CD4-positive, alpha-beta T cell treated with Interleukin-10 for 1 hour (primary cell): Measurements from ENCODE around the gene MAPK9.
A peak's percentile ranks its signal among the peaks of the same experiment; 100 is the strongest.

Experiments
- DNase-seq: peaks from one replicate; pipeline ENCODE4 v3.0.0-alpha.2; 2020

MAPK9 gene

DNA sequence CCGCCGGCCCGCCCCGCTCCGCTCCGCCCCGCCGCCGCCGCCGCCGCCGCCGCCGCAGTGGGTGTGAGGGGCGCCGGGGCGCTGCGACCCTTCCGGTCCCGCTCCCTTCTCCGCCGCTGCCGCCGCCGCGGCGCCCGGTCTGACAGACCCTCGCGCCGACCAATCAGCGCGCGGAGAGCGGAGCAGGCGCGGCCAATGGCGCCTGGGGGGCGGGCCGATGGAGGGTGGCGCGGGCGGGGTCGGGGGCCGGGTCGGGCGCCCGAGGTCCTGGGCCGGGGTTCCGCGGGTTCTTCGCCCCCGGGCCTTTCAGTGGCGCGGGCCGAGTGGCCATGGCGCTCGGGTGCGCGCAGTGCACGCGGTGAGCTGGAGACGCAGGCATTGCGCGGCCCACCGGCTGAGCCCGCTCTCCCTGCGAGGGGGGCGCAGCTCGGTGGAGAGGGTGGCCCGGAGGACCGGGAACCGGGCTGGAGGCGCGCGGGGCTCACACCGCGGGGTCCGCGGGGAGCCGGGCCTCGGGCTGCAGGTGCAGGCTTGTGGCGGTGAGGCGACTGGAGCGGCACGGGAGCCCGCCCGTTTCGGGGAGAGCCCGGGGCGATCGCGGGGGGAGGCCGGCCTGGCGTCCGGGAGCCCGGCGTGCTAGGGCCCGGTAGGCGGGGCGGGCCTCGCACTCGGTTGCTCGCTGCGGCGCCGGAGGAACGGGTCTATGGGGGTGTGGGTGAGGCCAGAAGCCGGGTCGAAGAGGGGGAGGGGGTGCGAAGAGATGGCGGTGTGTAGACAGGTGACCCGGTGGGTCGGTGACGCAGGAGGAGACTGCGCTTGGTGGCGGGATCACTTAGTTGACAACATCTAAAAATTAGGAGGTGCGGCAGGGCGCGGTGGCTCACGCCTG lies at the start of gene MAPK9:
Gene MAPK9 (minus strand): TSS at position 141 of the 889 bp plus-strand sequence. CDS start 11,522 bp downstream, outside the sequence.
- DNase-seq = peak; percentile 88

DNA sequence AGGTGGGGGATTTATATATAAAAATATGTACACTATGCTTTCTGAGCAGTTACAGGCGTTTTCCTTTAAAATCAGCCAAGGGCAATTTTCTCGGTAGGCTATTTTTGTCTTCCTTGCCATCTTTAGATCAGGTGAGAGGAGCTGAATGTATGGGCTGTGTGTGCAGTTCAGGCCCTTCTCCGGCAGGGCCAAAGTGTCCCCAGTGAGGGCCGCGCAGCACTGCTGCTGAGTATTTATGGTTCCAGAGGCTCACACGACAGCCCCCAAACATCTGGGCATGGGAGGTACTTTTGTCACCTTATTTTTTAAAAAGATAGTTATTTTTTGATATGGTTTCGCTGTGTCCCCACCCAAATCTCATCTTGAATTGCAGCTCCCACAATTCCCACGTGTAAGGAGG lies 49.7 kb upstream of the MAPK9 start:
- no peak for DNase-seq

DNA sequence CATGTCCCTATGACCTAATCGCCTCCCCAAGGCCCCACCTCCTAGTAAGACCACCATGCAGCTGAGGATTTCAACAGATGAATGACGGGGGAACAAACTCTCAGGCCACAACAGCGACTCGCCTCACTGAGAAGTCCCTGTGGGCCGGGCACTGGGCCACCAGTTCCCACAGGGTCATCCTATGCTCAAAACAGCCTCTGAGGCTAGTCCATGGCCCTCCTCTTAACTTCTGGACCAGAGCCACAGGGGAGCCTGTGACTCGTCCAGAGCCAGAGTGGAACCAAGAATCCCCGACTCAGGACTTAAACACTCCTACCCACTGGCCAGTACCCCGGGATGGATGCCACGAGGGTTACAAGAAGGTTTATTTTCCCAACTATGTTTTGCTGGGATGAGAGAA lies 49.0 kb upstream of the MAPK9 start:
- no peak for DNase-seq

DNA sequence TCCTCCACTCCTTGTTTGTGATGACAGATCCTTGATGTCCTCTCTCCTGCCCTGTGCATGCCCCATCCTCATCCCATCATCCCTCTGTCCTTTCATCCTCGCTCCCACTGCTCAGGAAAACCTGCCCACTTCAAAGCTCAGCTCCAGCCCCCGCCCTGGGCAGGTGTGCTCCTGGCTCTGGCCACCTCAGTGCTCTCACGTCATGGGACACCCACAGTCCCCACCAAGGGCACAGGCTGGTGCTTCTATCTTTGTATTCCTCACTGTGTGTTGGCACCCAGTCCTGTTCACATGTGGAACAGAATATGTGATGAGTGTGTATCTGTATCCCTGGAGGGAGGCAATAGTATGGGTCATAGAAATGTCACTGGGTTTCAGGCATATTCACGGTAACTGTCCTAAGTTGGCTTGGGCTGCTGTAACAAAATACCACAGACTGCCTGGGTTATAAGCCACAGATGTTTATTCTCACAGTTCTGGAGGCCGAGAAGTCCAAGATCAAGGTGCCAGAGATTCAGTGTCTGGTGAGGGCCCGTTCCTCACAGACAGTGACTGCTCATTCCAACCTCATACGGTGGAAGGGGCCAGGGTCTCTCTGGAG lies 47.8 kb upstream of the MAPK9 start:
- DNase-seq = no peak

DNA sequence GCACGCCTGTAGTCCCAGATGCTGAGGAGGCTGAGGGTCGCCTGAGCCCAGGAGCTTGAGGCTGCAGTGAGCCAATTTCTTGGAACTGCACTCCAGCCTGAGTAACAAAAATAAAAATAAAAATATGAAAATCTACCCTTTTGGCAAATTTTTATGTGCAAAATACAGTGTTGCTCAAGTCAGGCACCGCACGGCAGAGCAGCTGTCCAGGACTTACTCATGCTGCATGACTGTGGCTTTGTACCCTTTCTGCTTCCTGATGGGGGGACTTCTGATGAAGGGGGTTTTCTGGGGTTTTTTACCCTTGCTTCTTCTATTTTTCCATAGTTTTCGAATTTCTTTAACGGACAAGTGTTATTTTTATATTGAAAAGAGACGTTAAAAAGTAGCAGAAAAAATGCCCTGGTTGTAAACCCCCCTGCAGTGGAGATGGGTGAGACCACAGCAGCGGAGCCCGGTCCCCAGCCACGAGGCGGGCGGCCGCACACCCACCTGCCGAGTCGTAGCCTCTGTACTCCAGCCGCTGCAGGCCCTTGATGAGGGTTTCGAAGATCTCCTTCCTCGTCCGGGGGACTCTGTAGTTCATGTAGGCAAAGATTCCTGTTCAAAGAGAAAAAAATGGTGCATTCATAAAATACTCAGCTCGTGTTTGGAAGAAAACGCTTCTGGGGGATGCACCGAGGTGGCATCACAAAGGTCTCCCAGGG lies 46.3 kb upstream of the MAPK9 start:
- no peak for DNase-seq

DNA sequence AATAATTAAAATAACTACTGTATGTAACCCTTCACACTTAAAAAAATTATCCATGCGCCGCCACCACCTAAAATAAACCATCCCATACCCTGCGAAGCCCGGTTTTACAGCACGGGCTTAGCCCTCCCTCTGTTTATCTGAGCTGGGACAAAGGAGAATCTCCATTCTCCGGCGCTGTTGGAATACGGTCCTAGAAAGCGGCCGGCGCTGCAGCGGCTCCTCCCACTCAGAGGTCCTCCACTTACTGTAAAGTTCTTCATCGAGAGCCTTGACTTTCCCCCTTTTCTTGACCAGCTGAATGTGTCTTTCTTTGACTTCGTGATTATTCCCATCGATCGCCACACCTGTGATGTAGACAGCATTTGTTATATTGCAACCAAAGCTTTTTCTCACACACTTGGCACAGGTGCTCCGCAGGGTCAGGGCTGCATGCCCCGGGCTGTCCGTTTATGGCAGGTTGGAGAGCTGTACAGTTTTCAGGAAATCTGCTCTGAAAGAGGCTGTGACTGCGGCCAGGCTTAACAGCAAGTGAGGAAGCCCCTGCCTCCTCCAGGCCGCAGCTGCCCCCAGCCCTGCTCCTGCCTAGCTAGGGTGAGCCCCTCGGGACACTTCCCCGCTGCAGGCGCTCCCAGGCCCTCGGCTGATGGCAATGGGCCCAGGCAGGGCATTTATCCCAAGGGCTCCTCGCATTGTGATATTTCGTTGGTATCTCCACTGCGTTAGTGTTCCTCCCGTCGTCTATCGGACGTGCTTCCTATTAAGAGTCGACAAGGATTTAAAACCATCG lies 44.5 kb upstream of the MAPK9 start:
- DNase-seq = no peak

DNA sequence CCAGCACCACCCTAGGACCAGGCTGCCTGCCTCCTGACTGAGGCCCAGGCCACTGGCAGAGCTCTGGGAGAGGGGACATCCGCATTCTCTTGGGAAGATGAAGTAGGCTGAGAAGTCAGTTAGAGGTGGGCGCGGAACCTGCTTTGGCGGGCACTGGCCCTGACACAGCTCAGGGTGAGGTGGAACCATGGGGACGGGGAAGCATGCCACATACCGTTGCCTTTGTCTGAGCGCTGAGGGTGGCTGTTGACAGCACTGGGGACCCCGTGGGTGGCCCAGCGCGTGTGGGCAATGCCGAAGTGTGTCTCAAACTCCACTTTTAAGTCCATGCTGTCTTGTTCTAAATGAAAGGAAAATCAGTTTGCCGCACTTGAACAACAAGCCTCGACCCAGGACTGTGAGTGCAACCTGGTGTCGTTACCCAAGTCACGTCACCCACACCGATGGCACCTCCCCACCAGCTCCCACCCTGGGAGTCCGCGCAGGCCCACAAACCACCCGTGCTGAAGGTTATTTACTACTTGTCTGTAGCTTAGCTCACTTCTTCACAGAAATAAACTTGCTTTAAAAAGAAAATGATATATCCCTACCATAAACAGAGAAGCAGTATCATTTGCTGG lies 43.8 kb upstream of the MAPK9 start:
- DNase-seq = no peak

DNA sequence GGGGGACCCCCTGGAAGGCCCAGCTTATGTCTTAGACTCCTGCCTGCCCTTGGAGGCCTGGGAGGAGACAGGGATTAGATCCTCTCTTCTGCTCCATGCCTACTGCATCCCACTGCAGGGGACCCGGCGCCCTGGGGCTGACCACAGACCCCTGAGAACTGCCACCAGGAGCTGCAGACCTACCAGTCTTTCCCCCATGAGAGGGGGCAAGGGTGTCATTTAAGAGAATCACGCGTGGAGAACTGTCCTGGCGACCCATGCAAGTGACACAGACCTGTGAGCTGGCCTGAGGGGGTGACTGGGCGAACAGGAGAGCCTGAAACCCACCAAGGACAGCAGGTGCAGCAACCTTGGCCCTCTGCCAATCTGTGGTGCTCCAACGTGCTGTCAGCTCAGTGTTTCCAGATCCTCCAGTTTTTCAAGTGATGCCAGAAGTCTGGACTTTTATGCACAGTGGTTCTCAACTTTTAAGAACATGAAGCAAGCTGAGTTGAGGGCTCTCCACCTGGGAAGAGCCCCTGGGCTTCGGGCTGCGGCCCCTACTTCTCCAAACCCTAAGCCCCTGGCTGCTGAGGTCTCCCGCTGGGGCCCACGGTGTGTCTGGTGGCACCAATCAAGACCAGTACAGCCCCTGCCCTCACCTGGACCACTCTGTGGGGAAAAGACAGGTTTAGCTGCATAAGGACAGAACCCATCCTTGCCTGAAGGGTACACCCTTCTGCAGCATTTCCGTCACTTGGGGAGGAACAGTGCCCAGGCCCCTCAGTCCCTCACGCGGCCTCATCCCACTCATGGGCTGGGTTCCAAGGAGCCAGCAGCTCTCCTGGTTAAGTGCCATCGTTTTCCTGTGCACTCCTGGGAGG lies 43.1 kb upstream of the MAPK9 start:
- DNase-seq = no peak

DNA sequence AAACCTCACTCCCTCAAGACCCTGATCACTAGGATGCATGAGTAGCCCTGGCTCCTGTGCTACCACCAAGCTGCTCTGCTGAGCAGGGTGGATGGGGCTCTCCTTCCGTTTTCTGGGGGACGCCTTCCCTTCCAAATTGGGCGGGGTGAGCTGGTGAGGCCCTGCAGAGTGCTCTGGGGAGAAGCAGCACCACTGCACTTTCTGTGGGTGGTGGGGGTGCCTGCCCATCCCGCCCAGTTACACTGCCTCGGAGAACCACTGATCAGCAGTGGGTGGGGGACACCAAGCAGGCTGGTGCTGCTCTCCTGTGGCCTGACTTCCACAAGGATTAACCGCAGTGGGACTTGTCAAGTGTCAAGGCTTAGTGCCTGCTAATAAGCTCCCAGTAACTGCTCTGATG lies 42.3 kb upstream of the MAPK9 start:
- no peak for DNase-seq

DNA sequence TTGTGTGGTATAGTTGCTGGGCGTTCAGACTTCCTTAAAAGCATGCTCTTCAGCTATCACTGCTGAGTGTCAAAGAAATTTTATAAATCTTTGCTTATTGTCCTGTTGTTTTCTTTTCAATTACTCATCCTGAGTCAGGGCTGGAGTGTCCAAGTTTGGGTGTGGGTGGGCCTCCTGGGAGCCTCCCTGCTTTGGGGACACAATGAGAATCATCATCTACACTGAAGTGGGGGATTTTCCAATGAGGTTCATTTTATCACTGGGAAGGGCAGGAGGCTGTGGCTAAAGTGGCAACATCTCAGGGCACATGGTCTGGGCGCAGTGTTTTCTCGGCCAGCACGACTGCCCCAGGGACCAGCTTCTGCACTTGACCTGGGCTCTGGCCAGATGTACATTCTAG lies 41.8 kb upstream of the MAPK9 start:
- DNase-seq = no peak

DNA sequence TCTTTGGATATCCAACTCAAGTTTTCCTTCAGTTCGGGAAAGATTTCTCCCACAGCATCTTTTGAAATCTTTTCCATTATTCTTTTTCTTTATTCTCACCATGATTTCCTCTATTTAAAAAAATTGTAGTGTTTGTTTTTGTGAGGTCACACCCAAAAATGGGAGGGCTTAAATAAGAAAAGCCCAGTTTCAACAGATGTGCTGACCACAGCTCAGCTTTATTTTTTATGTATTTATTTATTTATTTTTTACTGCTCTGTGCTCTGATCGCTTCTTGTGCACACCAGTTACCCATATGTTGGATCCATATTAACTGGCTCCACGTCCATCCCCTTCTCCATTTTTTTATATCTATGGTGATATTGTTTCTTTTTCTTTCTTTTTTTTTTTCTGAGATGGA lies 41.0 kb upstream of the MAPK9 start:
- no peak for DNase-seq

DNA sequence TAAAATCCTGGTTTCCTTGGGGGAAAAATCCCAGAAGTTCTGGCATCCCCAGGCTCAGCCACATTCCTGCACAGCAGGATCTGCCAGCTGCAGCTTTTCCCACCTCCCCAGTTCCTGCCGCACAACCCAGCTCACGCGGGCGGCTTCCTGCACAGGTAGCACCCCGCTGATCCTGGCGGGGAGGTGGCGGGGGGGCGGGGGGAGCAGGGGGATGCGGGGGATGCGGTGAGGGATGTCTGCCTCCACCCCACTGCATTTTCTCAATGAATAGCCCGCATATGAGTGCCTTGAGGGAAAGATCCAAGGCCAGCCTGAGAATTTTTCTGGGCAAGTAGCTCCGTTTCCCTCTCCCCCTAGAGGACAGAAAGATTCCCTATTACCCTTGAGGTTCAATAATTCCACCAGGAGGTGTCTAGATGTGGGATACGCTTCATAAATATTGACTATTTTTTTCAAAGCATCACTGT lies 40.2 kb upstream of the MAPK9 start:
- no peak for DNase-seq

DNA sequence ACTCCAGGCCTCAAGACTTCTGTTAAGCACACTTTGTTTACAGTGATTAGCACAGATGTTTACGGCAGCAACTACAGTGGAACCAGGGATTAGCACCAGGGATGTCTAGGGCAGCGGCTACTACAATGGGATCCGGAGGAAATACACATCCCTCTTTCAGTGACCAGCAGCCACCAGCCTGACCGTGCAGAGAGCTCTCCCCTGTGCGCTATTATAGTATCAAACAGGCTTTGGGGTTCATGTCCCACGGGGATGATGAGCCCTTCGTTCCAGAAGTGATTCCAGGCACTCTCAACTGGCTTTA lies 39.7 kb upstream of the MAPK9 start:
- no peak for DNase-seq

DNA sequence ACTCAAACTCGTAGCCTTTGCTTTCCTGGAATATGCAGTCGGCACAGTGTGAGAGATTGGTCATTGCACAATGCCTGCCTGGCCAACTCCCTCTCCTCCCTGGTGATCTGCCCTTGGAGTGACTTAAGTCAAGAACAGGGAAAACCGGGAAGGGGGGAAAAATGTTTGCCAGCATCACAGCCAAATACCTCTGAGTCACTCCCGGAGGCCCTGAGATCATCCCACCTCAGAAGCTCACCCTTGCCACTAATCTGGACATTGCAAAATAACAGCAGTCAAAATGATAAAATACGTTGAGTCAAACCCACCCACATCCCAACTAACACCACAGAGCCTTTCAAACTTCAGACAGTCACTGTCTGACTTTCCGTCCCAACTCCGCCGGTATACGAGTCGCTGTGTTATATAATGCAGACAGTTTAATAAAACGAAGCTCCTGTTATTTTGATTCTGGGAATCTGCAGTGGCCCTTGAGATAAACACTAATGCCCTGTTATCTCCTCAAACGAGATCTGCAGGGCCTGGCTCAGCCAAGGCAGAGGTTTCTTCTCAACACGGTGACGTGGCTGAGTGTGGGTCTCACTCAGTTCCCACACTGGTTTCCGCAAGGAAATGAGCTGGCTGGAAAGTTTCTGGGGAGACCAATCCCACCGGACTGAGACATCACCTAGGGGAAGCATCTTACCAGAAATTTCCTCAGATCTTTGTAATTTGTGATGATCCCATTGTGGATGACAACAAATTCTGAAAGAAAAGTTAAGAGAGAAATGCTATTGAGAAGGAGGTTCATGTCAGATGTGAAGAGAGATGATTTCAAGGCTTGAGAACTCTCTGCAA lies 39.1 kb upstream of the MAPK9 start:
- DNase-seq = no peak

DNA sequence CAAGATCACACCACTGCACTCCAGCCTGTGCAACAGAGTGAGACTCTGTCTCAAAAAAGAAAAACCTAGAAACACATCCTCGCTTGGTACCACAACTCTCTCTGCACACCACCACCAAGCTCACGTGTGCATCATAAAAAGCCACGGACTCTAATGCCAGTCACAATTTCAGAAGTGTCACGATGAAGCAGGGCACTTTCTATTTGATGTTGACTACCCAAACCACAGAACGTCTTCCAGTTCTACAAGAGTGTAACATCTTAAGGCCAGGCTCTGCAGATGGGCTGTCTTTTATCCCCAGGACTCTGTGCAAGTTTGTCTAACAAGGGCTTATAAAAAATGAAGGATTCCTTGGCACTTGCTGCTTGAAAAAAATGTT lies 38.4 kb upstream of the MAPK9 start:
- no peak for DNase-seq

DNA sequence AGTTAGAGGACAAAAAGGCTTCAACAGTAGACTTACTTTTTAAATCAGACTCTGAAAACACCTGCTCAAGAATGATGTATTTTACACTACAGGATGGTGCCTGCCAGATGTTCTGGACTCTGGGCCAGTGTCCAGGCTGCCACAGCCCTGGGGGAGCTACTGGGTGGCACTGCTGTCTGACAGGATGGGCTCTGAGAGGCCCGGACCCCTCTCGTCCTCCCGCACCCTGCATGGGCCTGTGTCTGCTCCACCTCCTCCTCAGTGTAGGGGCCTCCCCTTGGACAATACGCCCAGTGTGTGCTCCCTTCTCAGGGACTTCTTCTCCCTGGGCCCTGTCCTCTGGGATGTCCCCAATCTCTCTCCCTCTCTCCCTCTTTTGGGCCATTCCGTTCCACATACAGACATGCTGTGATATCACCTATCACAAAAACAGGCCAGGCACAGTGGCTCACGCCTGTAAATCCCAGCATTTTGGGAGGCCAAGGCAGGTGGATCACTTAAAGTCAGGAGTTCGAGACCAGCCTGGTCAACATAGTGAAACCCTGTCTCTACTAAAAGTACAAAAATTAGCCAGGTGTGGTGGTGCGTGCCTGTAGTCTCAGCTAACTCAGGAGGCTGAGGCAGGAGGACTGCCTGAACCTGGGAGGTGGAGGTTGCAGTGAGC lies 37.9 kb upstream of the MAPK9 start:
- no peak for DNase-seq

DNA sequence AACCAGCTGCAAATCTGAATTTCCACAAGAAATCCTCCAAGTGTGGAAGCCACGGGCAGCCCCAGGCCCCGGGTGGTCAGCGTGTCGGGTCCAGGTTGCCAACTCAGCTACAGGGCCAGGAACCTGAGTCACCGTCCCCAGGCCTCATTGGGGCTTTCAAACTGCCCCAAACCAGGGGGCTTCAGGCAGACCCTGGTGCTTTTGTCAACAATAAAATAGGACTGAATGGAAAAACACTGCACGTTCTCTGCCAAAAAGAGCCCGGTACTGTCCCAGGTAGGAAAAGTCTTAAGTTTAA lies 37.2 kb upstream of the MAPK9 start:
- no peak for DNase-seq

DNA sequence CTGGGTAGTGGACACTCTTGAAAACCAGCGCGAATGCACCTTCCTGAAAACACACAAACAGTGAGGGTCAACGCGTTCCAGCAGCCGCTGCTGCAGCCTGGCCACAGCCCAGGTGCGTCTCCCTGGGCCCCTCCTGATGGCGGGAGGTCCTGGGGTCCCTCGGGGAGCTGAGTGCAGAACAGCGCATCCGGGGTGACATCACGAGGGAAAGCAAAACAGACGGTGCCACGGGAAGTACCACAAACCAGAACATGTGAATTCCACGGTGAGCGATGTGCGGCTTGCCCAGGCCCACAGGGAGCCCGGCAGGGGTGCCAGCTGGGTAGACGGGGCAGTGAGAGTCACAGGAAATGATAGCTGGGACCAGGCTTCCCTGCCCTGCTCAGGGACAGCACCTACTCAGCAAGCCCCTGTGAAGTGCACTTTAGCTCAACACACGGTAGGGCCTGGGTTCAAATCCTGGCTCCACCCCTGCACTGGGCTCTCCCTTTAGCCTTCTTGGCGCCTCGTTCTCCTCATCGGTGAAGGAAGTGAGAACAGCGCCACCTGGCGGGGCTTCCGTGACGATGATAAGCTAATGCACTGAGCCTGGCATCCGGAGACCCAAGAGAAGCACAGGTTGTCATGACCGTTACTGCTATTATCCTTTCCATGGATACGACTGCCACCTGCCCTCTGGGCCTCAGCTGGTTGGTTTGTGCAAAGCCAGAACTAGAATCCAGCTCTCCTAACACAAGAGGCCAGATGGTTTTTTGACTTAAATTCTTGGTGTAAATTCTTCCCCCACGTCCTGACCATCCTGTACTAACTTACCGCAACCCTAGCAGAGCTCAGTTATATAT lies 36.6 kb upstream of the MAPK9 start:
- peak; percentile 84 for DNase-seq

DNA sequence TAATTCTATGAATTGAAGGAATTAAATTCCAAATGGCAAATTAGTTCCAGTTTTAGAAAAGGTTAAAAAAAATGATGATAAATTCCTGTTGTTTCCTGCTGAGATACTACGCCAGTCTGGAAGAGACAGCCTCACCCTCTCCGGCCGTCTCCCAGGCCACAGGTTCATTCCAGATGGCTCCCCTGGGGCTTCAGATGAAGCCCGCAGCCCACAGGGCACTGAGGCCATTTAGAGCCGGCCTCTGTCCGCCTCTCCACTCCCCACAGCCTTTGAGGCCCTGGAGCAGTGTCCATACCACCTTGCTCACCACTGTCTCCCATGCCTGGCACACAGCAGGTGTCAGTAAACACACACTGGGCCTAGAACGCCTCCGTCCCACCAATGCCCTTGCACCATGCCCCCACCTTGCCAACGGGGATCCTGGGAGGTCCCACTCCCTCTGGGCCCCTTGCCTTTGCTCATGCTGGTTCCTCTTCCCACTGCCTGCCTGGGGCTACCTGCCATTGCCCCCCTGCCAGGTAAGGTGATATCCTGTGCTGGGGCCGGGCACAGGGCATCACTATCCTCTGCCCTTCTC lies 35.2 kb upstream of the MAPK9 start:
- no peak for DNase-seq
